ENCODE measurements around the gene ZC3H13. TPM values are rescaled to one million over a fixed set of nuclear protein-coding genes. Genes with fewer than 3 reads are reported as not detected.

Gene ZC3H13
- total RNA-seq, 1 experiment from 2014 or later: 378 TPM

GRCh38 chr13:45943965-45944364 is 108.6 kb downstream of the ZC3H13 start:
- Histone ChIP-seq H3K9me3 (ENCODE audit: low read depth, low read length, poor library complexity, severe bottlenecking) (no peaks in the 10 kb centered on the region), H3K27me3 (replicated peaks; ENCODE audit: insufficient read depth, low read depth, low read length, poor library complexity) (no peaks in the 10 kb centered on the region), H3K27ac (ENCODE audit: low read depth, low read length, poor library complexity, severe bottlenecking) (no peak overlapping the region), H3K4me3 (ENCODE audit: low read depth, low read length, poor library complexity, severe bottlenecking) (no peak overlapping the region), H3K4me1 (ENCODE audit: insufficient read depth, low read length, poor library complexity, severe bottlenecking) (peaks cover 19% of the 10 kb centered on the region), H3K36me3 (ENCODE audit: insufficient read depth, low read length, poor library complexity, severe bottlenecking) (no peaks in the 10 kb centered on the region)
- intact Hi-C loops (cut with micrococcal nuclease; ENCODE audit: unreplicated experiment): no loop called here
- no peak for DNase-seq (ENCODE audit: low spot score)
- CTCF ChIA-PET: no interaction called here
- no TSS peak for BruUV-seq (replicated peaks)
- TF ChIP-seq EZH2 (IDR thresholded peaks at IDR 0.05; ENCODE audit: borderline replicate concordance, low read depth, low read length, poor library complexity, severe bottlenecking): no peak
- no peak for TF ChIP-seq CTCF (conservative IDR thresholded peaks at IDR 0.05; ENCODE audit: low read depth, low read length)
- POLR2A ChIA-PET (ENCODE audit: low non-redundant PET): no interaction called here

DNA sequence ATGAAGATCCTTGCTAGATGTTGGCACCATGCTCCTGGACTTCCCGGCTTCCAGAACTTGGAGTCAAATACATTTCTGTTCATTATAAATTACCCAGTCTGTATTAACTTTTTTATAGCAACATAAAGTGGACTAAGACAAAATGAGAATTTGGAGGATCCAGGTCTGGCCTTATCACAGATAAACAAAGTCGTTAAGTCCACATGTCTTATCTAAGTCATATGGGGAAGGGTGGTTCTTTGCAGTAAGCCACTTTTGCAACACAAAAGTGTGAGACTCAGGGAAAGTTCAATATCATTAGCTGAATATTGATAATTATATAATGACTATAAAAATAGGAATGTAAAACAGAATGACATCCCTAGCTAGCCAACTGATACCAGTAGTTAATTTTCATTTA is 109.4 kb downstream of the ZC3H13 start:
- TF ChIP-seq EZH2 (IDR thresholded peaks at IDR 0.05; ENCODE audit: borderline replicate concordance, low read depth, low read length, poor library complexity, severe bottlenecking): no peak
- TF ChIP-seq CTCF (conservative IDR thresholded peaks at IDR 0.05; ENCODE audit: low read depth, low read length): no peak
- CTCF ChIA-PET: no interaction called here

GRCh38 chr13:45941261-45941660 is 111.3 kb downstream of the ZC3H13 start:
- DNase-seq (ENCODE audit: low spot score): no peak
- ChIA-PET POLR2A (ENCODE audit: low non-redundant PET) (no interaction called here), CTCF (no interaction called here)
- H3K9me3 ChIP-seq (ENCODE audit: low read depth, low read length, poor library complexity, severe bottlenecking): no peaks in the 10 kb centered on the region
- H3K4me1 ChIP-seq (ENCODE audit: insufficient read depth, low read length, poor library complexity, severe bottlenecking): peaks cover 19% of the 10 kb centered on the region
- no peak overlapping the region for H3K27ac ChIP-seq (ENCODE audit: low read depth, low read length, poor library complexity, severe bottlenecking)
- TF ChIP-seq EZH2 (IDR thresholded peaks at IDR 0.05; ENCODE audit: borderline replicate concordance, low read depth, low read length, poor library complexity, severe bottlenecking): no peak
- no peak for TF ChIP-seq CTCF (conservative IDR thresholded peaks at IDR 0.05; ENCODE audit: low read depth, low read length)
- H3K4me3 ChIP-seq (ENCODE audit: low read depth, low read length, poor library complexity, severe bottlenecking): no peak overlapping the region
- BruUV-seq (replicated peaks): no TSS peak
- no peaks in the 10 kb centered on the region for H3K36me3 ChIP-seq (ENCODE audit: insufficient read depth, low read length, poor library complexity, severe bottlenecking)
- no peaks in the 10 kb centered on the region for H3K27me3 ChIP-seq (replicated peaks; ENCODE audit: insufficient read depth, low read depth, low read length, poor library complexity)
- intact Hi-C loops (cut with micrococcal nuclease; ENCODE audit: unreplicated experiment): no loop called here

More for the DNA sequence above, 109.4 kb downstream of the ZC3H13 start:
- Histone ChIP-seq H3K27me3 (replicated peaks; ENCODE audit: insufficient read depth, low read depth, low read length, poor library complexity) (no peaks in the 10 kb centered on the region), H3K27ac (ENCODE audit: low read depth, low read length, poor library complexity, severe bottlenecking) (no peak overlapping the region), H3K4me1 (ENCODE audit: insufficient read depth, low read length, poor library complexity, severe bottlenecking) (peaks cover 19% of the 10 kb centered on the region), H3K4me3 (ENCODE audit: low read depth, low read length, poor library complexity, severe bottlenecking) (no peak overlapping the region), H3K9me3 (ENCODE audit: low read depth, low read length, poor library complexity, severe bottlenecking) (no peaks in the 10 kb centered on the region), H3K36me3 (ENCODE audit: insufficient read depth, low read length, poor library complexity, severe bottlenecking) (no peaks in the 10 kb centered on the region)
- intact Hi-C loops (cut with micrococcal nuclease; ENCODE audit: unreplicated experiment): no loop called here
- POLR2A ChIA-PET (ENCODE audit: low non-redundant PET): no interaction called here
- DNase-seq (ENCODE audit: low spot score): no peak
- BruUV-seq (replicated peaks): no TSS peak

Data from A673 (cell line).